Aorta (tissue), 5 donors: ENCODE measurements around the gene CUBN. TPM values are rescaled to one million over a fixed set of nuclear protein-coding genes. Genes with fewer than 3 reads are reported as not detected.

Experiments used
- ATAC-seq: fragments of 200-7000 bp; cut with Tn5 transposase; one replicate; pipeline ENCODE4 v1.9.1; 2022; ENCODE audit warnings: moderate library complexity; ENCODE audit not compliant: low FRiP score
- DNase-seq, 2 donors: peaks; one replicate each; pipeline ENCODE4 v3.0.0-alpha.2; 2020
- H3K27ac ChIP-seq, 2 donors: one replicate each; pipeline ENCODE4 v1.5.1; 2013; ENCODE audit warnings: low read length in 2 of 2, mild to moderate bottlenecking in 2 of 2, moderate library complexity in 2 of 2, control low read depth in 1 of 2, inconsistent platforms in 1 of 2, low read depth in 1 of 2
- H3K27me3 ChIP-seq, 2 donors: one replicate each; pipeline ENCODE4 v1.6.1; 2013; ENCODE audit warnings: control low read depth in 1 of 2, low read length in 1 of 2, mild to moderate bottlenecking in 1 of 2, moderate library complexity in 1 of 2; ENCODE audit not compliant: insufficient read depth in 2 of 2, control insufficient read depth in 1 of 2
- H3K36me3 ChIP-seq, 2 donors: one replicate each; pipeline ENCODE4 v1.6.1; 2013; ENCODE audit warnings: control low read depth in 1 of 2, low read length in 1 of 2, mild to moderate bottlenecking in 1 of 2; ENCODE audit not compliant: insufficient read depth in 2 of 2, control insufficient read depth in 1 of 2
- H3K4me1 ChIP-seq, 2 donors: one replicate each; pipeline ENCODE4 v1.6.1; 2013; ENCODE audit warnings: low read length in 2 of 2, control low read depth in 1 of 2, mild to moderate bottlenecking in 1 of 2, moderate library complexity in 1 of 2; ENCODE audit not compliant: insufficient read depth in 2 of 2, control insufficient read depth in 1 of 2
- H3K4me3 ChIP-seq, 2 donors: one replicate each; pipeline ENCODE4 v1.5.1; 2013; ENCODE audit warnings: low read length in 2 of 2, control low read depth in 1 of 2, mild to moderate bottlenecking in 1 of 2
- H3K9me3 ChIP-seq: one replicate; pipeline ENCODE4 v1.6.1; 2013; ENCODE audit warnings: mild to moderate bottlenecking, low read length; ENCODE audit not compliant: control insufficient read depth
- WGBS, 2 donors: extraction: QIAGEN DNeasy Blood & Tissue Kit; methylation state at CpG; one replicate each; pipeline ENCODE4 v1.1.7; 2013; 5-methylcytosine and 5-hydroxymethylcytosine counted together
- intact Hi-C, 2 donors: fragments of 100-400 bp; cut with DNase I; formaldehyde crosslinking; loops; one replicate each; pipeline versions ENCODE4 v1.14.2 to v1.15.0; 2022
- polyA plus RNA-seq, 2 donors: library from polyadenylated mRNA; stranded (reverse); fragments of 200-250 nt; gene quantifications; one replicate each; pipeline ENCODE4 v1.2.3, GENCODE V29; 2013
- total RNA-seq, 2 donors: library from RNA; stranded (reverse); fragmentation: NEBNext Ultra II Directional; extraction: Animal tissue kit (Norgen Biotek cat#: 25700); gene quantifications; one replicate each; pipeline ENCODE4 v1.2.1, GENCODE V29; 2021
- donor health status: healthy with polysubstance abuse.
- donor health status: Bipolar disorder and iron deficiency.
- donor health status: DM: no; HTN: no; CAD: no.
- donor health status: DM: no; HTN: no; CAD: no.
- donor health status: DM: yes; HTN: yes; CAD: no.

Gene CUBN
- total and polyA plus RNA-seq, 4 donors = 0.13 to 5.2 (median 2.6) TPM

- Histone ChIP-seq H3K36me3 (no peaks in the 10 kb centered on the region), H3K27ac (peak overlapping the region in 1 of 2 donors; percentile 57), H3K4me3 (no peak overlapping the region), H3K27me3 (no peaks in the 10 kb centered on the region), H3K9me3 (no peaks in the 10 kb centered on the region), H3K4me1 (peaks cover 2 to 5% of the 10 kb centered on the region in 2 donors)
- WGBS, 2 donors = 50 to 54% methylated on average over 8 of the region's 8 CpGs
- intact Hi-C loops = no loop called here
- peak; percentile 13 for ATAC-seq
- peak in 1 of 2 donors; percentile 66 for DNase-seq
Observed at GRCh38 chr10:16965740-16966447, 163.7 kb downstream of the CUBN start.

GRCh38 chr10:16965344-16965616 is 164.3 kb downstream of the CUBN start:
- no peak overlapping the region for H3K27ac ChIP-seq
- H3K4me3 ChIP-seq = no peak overlapping the region
- WGBS, 2 donors = 82% methylated on average over 7 of the region's 7 CpGs
- ATAC-seq (no peak), DNase-seq (no peak)
- H3K4me1 ChIP-seq = peaks cover 2 to 5% of the 10 kb centered on the region in 2 donors
- no peaks in the 10 kb centered on the region for H3K27me3 ChIP-seq
- intact Hi-C loops = no loop called here
- no peaks in the 10 kb centered on the region for H3K9me3 ChIP-seq
- no peaks in the 10 kb centered on the region for H3K36me3 ChIP-seq

DNA sequence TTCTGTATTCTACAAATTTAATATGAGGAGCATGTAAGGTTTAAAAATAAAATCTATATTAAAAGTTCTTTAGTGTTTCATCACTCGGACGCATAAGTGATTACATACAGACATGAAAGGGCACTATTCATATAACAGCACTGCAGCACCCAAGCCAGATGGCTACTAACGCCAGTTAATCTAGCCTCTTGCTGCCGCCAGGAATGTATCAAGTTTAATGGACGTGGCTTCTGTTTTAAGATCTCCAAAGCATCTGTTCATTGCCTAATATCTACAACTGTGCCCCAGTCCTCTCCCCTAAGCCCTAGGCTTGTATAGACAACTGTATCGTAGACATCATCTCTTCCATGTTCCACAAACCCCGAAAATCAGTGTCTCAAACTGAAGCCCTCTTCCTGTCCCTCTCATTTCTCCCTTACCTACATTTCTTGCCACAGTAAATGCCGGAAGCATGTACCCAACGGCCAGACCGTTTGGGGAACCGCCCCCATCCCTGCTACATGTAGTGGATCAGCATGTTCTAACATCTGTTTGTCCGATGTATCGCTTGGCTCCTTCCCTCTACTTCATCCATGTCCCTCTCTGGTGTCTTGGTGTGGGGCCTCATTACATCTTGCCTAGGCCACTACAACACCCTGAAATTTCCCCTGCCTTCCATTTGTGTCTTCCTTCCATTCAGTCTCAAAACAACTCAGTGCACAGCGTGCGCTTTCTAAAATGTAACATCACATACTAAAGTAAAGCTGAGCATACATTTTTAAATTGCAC is 164.9 kb downstream of the CUBN start:
- WGBS, 2 donors = 84 to 87% methylated on average over 15 of the region's 15 CpGs
- no peak overlapping the region for H3K4me3 ChIP-seq
- intact Hi-C loops = no loop called here
- no peaks in the 10 kb centered on the region for H3K9me3 ChIP-seq
- H3K36me3 ChIP-seq = no peaks in the 10 kb centered on the region
- peaks cover 2 to 5% of the 10 kb centered on the region in 2 donors for H3K4me1 ChIP-seq
- no peak overlapping the region for H3K27ac ChIP-seq
- DNase-seq (no peak), ATAC-seq (no peak)
- H3K27me3 ChIP-seq = no peaks in the 10 kb centered on the region

DNA sequence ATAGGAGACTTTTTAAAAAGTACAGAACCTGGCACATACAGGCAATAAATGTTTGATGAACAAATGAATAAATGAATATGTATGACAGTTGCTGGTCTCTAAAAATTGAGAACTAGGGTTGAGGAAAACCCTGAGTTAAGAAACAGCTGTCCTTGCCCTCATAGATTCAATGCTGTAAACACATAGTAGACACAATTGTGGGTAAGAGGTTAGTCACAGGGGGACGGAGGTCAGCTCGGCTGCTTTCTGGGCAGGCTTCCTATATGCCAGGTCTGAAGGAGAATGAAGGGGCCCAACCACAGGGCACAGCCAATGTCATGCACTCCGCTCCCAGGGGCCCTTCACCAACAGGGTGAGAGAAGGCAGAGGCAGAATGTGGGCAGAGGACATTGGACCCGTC is 169.1 kb downstream of the CUBN start:
- DNase-seq (no peak), ATAC-seq (no peak)
- Histone ChIP-seq H3K9me3 (no peaks in the 10 kb centered on the region), H3K36me3 (no peaks in the 10 kb centered on the region), H3K4me1 (no peaks in the 10 kb centered on the region), H3K27ac (no peak overlapping the region), H3K4me3 (no peak overlapping the region), H3K27me3 (no peaks in the 10 kb centered on the region)
- 94 to 95% methylated on average over 4 of the region's 4 CpGs for WGBS, 2 donors
- intact Hi-C loops = no loop called here

DNA sequence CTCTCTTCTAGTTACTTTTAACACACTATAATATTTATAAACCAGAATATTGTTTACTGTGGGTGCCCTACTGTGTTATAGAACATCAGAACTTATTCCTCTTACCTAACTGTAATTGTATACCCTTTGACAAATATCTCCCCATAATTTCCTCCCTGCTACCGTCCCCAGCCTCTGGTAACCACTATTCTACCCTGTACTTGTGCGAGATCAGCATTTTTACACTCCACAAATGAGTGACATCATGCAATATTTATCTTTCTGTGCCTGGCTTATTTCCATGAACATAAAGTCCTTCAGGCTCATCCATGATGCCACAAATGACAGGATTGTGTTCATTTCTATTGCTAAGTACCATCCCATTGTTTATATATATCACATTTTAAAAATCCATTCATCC is 172.6 kb downstream of the CUBN start:
- no peaks in the 10 kb centered on the region for H3K9me3 ChIP-seq
- H3K36me3 ChIP-seq = no peaks in the 10 kb centered on the region
- no peaks in the 10 kb centered on the region for H3K27me3 ChIP-seq
- 89 to 90% methylated on average over 2 of the region's 2 CpGs for WGBS, 2 donors
- no peaks in the 10 kb centered on the region for H3K4me1 ChIP-seq
- intact Hi-C loops = no loop called here
- H3K27ac ChIP-seq = no peak overlapping the region
- H3K4me3 ChIP-seq = no peak overlapping the region
- no peak for ATAC-seq
- DNase-seq = no peak

DNA sequence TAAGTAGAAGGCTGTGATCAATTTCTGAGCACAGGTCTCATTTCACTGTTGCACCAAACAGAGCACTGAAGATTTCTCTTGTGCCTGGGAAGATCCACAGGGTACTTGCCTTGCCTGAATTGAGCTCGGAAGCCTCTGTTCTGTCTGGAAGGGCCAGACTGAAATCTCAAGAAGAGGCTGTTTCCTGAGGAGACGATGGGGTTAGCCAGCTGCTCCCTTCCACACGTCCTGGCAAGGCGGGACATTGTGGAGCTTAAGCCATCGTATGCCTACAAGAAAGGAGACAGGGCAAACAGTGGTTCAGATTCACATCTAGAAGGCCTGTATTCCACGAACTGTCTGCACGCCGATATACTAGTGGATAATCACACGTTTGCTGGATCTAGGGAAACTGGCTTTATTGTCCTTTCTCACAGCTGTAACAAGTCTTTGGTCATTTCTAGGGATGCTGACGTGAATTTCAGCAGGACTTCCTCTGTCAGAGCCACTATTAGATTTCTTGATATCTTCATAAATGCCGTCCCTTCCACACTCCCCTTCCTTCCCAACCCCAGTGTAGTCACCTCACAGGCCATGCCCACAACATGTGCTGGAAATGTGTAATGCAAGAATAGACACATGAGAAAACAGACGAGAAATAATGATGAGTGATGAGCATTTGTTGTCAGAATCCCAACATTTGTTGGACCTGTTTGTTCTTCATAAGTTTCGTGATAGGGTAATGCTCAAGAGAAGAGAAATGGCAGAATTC is 175.2 kb downstream of the CUBN start:
- Histone ChIP-seq H3K9me3 (no peaks in the 10 kb centered on the region), H3K4me3 (no peak overlapping the region), H3K36me3 (no peaks in the 10 kb centered on the region), H3K27me3 (no peaks in the 10 kb centered on the region), H3K27ac (no peak overlapping the region), H3K4me1 (no peaks in the 10 kb centered on the region)
- ATAC-seq = no peak
- intact Hi-C loops = loop anchor here in 1 of 2 donors (5.0 kb wide), 1 partner anchor 38 kb away; no protein-coding TSS in a partner anchor
- 90 to 91% methylated on average over 13 of the region's 13 CpGs for WGBS, 2 donors
- no peak for DNase-seq

DNA sequence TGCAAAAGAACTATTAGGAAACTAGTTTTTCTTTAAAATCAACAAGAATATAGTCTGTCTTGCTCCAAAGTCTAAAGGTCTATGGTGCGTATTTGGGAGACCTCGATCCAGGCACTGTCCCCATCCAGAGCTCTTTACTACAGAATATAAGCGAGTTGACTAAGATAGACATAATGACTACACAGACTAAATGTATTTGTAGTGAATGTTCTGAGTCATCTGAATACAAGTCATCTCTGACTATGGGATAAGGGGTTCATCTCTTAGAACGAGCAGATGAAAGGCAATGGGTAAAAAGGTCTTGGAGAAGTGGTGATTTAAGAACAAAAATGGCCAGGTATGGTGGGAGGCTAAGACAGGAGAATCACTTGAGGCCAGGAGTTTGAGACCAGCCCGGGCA is 176.3 kb downstream of the CUBN start:
- no peaks in the 10 kb centered on the region for H3K9me3 ChIP-seq
- H3K4me1 ChIP-seq = no peaks in the 10 kb centered on the region
- ATAC-seq = no peak
- no peak overlapping the region for H3K27ac ChIP-seq
- H3K4me3 ChIP-seq = no peak overlapping the region
- H3K27me3 ChIP-seq = no peaks in the 10 kb centered on the region
- 96 to 98% methylated on average over 5 of the region's 5 CpGs for WGBS, 2 donors
- no peak for DNase-seq
- intact Hi-C loops = loop anchor here in 1 of 2 donors (5.0 kb wide), 1 partner anchor 39 kb away; no protein-coding TSS in a partner anchor
- no peaks in the 10 kb centered on the region for H3K36me3 ChIP-seq

DNA sequence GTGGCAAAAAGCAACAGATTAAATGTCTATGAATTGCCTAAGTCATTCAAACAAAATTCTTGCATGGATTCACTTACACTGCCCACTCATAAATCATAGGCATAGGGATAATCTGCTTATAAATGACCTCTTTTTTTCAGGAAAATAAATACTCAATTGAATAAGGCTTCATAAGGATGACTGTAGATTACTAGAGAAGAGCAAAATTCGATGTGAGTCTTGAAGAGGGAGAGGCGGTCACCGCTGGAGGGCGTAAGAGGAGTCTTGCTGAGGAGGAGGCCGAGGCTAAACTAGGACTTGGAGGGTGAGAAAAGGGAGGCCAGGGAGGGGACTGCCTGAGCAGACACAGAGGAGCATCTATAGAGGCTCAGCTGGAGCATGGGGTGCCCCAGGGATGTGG is 177.0 kb downstream of the CUBN start:
- Histone ChIP-seq H3K27me3 (no peaks in the 10 kb centered on the region), H3K27ac (no peak overlapping the region), H3K4me3 (no peak overlapping the region), H3K9me3 (no peaks in the 10 kb centered on the region), H3K36me3 (no peaks in the 10 kb centered on the region), H3K4me1 (no peaks in the 10 kb centered on the region)
- DNase-seq (no peak), ATAC-seq (no peak)
- 91 to 93% methylated on average over 5 of the region's 5 CpGs for WGBS, 2 donors
- intact Hi-C loops = loop anchor here in 1 of 2 donors (5.0 kb wide), 1 partner anchor 40 kb away; no protein-coding TSS in a partner anchor
